MCF 10A (cell line): Measurements from ENCODE around the gene CTNNA1. TPM values are rescaled to one million over a fixed set of nuclear protein-coding genes. Genes with fewer than 3 reads are reported as not detected.

Source experiments
- BruUV-seq: library from RNA; stranded (reverse); fragments of 400-500 nt; replicated peaks from 2 replicates; lab custom pipeline; 2021; lab: Mats Ljungman, UMichigan
- CTCF ChIA-PET: fragments of 300-600 bp; sonication (Branson Sonifier 250); formaldehyde crosslinking; extraction: SDS; loops from one replicate; lab custom pipeline; 2021; ENCODE audit warnings: antibody characterized with exemption, inconsistent platforms; lab: Yijun Ruan, JAX
- POLR2A ChIA-PET: fragments of 300-600, 350-650 bp; sonication (Branson Sonifier 250); formaldehyde crosslinking; extraction: SDS; loops from one replicate; lab custom pipeline; 2020; ENCODE audit warnings: antibody characterized with exemption, inconsistent platforms; lab: Yijun Ruan, JAX
- DNase-seq: peaks from one replicate; pipeline ENCODE4 v3.0.0-alpha.2; 2018; ENCODE audit not compliant: unreplicated experiment
- H3K27ac Mint-ChIP-seq: one replicate; pipeline ENCODE4 v1.8.0; 2022; ENCODE audit warnings: mild to moderate bottlenecking, low read depth, mixed read lengths; ENCODE audit not compliant: unreplicated experiment
- H3K27me3 Mint-ChIP-seq: one replicate; pipeline ENCODE4 v1.8.0; 2022; ENCODE audit warnings: mixed read lengths; ENCODE audit not compliant: insufficient read depth, unreplicated experiment
- H3K36me3 Mint-ChIP-seq: one replicate; pipeline ENCODE4 v1.8.0; 2022; ENCODE audit warnings: mild to moderate bottlenecking, moderate library complexity, mixed read lengths; ENCODE audit not compliant: insufficient read depth, unreplicated experiment
- H3K4me1 Mint-ChIP-seq: one replicate; pipeline ENCODE4 v1.8.0; 2022; ENCODE audit warnings: mixed read lengths; ENCODE audit not compliant: insufficient read depth, unreplicated experiment
- H3K4me3 Mint-ChIP-seq: one replicate; pipeline ENCODE4 v1.8.0; 2022; ENCODE audit warnings: mild to moderate bottlenecking, moderate library complexity, mixed read lengths; ENCODE audit not compliant: unreplicated experiment
- H3K9me3 Mint-ChIP-seq: one replicate; pipeline ENCODE4 v1.8.0; 2022; ENCODE audit warnings: mixed read lengths; ENCODE audit not compliant: unreplicated experiment
- CTCF ChIP-seq: fragments of 200-600 bp; IDR thresholded peaks from one replicate; pipeline ENCODE4 v1.8.0; 2022; ENCODE audit warnings: antibody characterized with exemption, mild to moderate bottlenecking; ENCODE audit not compliant: unreplicated experiment
- intact Hi-C: fragments of 100-400 bp; cut with micrococcal nuclease; formaldehyde crosslinking; loops from 2 replicates; pipeline ENCODE4 v1.14.1; 2022
- total RNA-seq: library from RNA; stranded (reverse); gene quantifications from 2 replicates; pipeline ENCODE4 v1.2.3, GENCODE V29; 2022

Gene CTNNA1
- total RNA-seq, 1 experiment from 2014 or later: 519 TPM

- no peaks in the 10 kb centered on the region for H3K27me3 Mint-ChIP-seq
- no peak for DNase-seq
- no peak overlapping the region for H3K4me3 Mint-ChIP-seq
- H3K9me3 Mint-ChIP-seq: no peaks in the 10 kb centered on the region
- H3K4me1 Mint-ChIP-seq: no peaks in the 10 kb centered on the region
- TF ChIP-seq CTCF: no peak
- no TSS peak for BruUV-seq
- ChIA-PET CTCF (interaction anchor here (1.0 to 1.7 kb wide), 2 partner anchors 30 to 101 kb away, joined by 4 read pairs; no protein-coding TSS in a partner anchor), POLR2A (interaction anchor here (1.2 kb wide), 1 partner anchor 10 kb away, joined by 3 read pairs; no protein-coding TSS in a partner anchor)
- peaks cover 97% of the 10 kb centered on the region for H3K36me3 Mint-ChIP-seq
- intact Hi-C loops: no loop called here
- no peak overlapping the region for H3K27ac Mint-ChIP-seq
Measured at GRCh38 chr5:138925090-138925635, 171.9 kb downstream of the CTNNA1 start.

DNA sequence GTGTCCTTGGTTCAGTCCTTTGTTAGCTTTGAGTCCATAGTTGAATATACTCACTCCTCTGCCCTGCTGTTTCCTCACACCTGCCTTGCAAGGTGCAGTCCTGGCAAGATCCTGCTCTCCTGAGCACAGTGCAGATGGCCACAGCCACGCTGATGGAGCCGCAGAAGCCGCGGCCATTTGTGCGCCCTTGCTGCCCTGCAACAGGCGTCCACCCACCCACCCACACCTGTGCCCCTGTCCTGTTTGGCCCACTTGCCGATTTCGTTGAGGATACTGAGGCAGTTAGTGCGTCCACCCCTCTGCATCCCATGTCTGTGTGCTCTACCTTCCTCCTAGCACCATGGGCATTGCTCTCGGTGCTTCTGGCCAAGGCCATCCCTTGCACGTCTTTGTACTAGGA lies 173.0 kb downstream of the CTNNA1 start:
- intact Hi-C loops: no loop called here

DNA sequence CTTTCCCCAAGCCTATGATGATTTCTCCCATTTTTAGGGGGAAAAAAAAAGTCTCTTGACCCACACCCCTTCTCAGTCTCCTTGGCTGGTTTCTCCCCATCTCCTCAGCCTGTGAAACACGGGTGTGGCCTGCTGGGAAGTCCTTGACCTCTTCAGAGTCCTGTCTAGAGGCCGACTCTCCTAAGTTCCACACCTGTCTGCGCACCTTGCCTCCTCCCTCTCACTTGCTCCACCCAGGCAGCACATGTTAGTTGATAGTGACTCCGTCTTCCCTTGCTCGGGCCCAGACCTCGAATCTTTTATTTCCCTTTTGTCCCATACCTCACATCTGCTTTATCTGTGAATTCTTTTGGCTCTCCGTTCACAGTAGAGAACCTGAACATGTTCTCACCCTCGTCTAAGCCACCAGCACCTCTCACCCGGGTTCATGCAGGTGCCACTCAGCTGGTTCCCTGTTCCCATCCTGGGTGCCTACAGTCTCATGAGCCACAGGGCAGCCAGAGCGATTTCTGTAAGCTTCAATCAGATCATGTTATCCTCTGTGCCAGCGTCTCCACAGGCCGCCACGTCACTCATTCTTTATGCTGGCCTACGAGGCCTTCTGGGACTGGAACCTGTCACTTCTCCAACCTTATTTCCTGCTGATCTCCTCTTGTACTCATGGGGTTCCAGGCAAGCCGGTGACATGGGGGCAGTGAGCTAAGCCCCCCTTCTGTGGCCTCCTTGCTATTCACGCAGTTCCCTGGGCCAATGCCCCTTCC lies 173.6 kb downstream of the CTNNA1 start:
- H3K4me3 Mint-ChIP-seq: no peak overlapping the region
- ChIA-PET POLR2A (no interaction called here), CTCF (interaction anchor here (0.5 to 0.6 kb wide), 2 partner anchors 39 to 284 kb away, joined by 3 to 4 read pairs; no protein-coding TSS in a partner anchor)
- H3K36me3 Mint-ChIP-seq: peaks cover 97% of the 10 kb centered on the region
- no peak for DNase-seq
- no peak for TF ChIP-seq CTCF
- no peak overlapping the region for H3K27ac Mint-ChIP-seq
- intact Hi-C loops: no loop called here
- H3K4me1 Mint-ChIP-seq: no peaks in the 10 kb centered on the region
- no TSS peak for BruUV-seq
- no peaks in the 10 kb centered on the region for H3K27me3 Mint-ChIP-seq
- H3K9me3 Mint-ChIP-seq: no peaks in the 10 kb centered on the region

More for the DNA sequence above, 173.0 kb downstream of the CTNNA1 start:
- ChIA-PET CTCF (interaction anchor here (1.0 kb wide), 1 partner anchor 29 kb away, joined by 4 read pairs; no protein-coding TSS in a partner anchor), POLR2A (interaction anchor here (0.6 to 1.2 kb wide), 2 partner anchors 11 to 17 kb away, joined by 3 to 5 read pairs; no protein-coding TSS in a partner anchor)
- DNase-seq: no peak
- no peaks in the 10 kb centered on the region for H3K9me3 Mint-ChIP-seq
- H3K4me1 Mint-ChIP-seq: no peaks in the 10 kb centered on the region
- TF ChIP-seq CTCF: no peak
- H3K27me3 Mint-ChIP-seq: no peaks in the 10 kb centered on the region
- no TSS peak for BruUV-seq
- H3K36me3 Mint-ChIP-seq: peaks cover 97% of the 10 kb centered on the region
- no peak overlapping the region for H3K4me3 Mint-ChIP-seq
- no peak overlapping the region for H3K27ac Mint-ChIP-seq

DNA sequence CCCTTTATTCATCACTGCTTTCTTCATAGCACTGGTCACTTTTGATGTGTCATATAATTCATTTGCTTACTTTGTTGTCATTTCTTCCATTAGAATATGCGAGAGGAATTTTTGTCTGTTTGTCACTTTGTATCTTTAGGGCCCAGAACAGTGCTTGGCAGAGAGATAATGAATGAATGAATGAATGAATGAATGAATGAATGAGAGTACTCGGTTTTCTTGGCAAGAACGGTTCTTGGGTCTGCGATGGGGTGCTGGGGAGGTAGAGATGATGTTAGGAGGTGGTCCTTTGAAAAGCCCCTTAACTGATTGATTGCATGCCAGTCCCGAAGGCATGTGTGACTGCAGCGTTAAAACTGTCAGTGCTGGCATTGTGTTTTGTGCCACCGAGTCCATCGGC lies 174.3 kb downstream of the CTNNA1 start:
- H3K27me3 Mint-ChIP-seq: no peaks in the 10 kb centered on the region

More for the DNA sequence above, 174.3 kb downstream of the CTNNA1 start:
- no peak for DNase-seq
- intact Hi-C loops: no loop called here
- TF ChIP-seq CTCF: no peak
- POLR2A ChIA-PET: no interaction called here
- no TSS peak for BruUV-seq
- peaks cover 97% of the 10 kb centered on the region for H3K36me3 Mint-ChIP-seq
- no peak overlapping the region for H3K4me3 Mint-ChIP-seq
- H3K4me1 Mint-ChIP-seq: no peaks in the 10 kb centered on the region
- no peak overlapping the region for H3K27ac Mint-ChIP-seq
- H3K9me3 Mint-ChIP-seq: no peaks in the 10 kb centered on the region
- CTCF ChIA-PET: interaction anchor here (0.5 kb wide), 1 partner anchor 284 kb away, joined by 4 read pairs; no protein-coding TSS in a partner anchor
